GM12878 (cell line): ENCODE results near the gene GTPBP6. TPM values are rescaled to one million over a fixed set of nuclear protein-coding genes. Genes with fewer than 3 reads are reported as not detected.

Source experiments
- ATAC-seq: fragments of 200-7000 bp; cut with Tn5 transposase; 3 replicates; pipeline ENCODE4 v1.9.1; 2020; ENCODE audit warnings: mild to moderate bottlenecking, moderate library complexity
- BruUV-seq: library from RNA; stranded (reverse); fragments of 400-500 nt; replicated peaks from 2 replicates; lab custom pipeline; 2021; lab: Mats Ljungman, UMichigan
- CTCF ChIA-PET: fragments of 300-600 bp; sonication (Branson Sonifier 250); formaldehyde crosslinking; extraction: SDS; loops from one replicate; lab custom pipeline; 2021; ENCODE audit warnings: inconsistent platforms; lab: Yijun Ruan, JAX
- POLR2A ChIA-PET: fragments of 350-600 bp; formaldehyde crosslinking; extraction: SDS; loops from one replicate; lab custom pipeline; 2021; ENCODE audit warnings: inconsistent platforms; lab: Charles Lee
- RAD21 ChIA-PET: fragments of 300-600 bp; sonication (Branson Sonifier 250); formaldehyde crosslinking; loops from one replicate; lab custom pipeline; 2023; ENCODE audit warnings: antibody characterized with exemption; ENCODE audit not compliant: unreplicated experiment; lab: Charles Lee
- SMC1A ChIA-PET: fragments of 300-600 bp; sonication (Branson Sonifier 250); formaldehyde crosslinking; loops from one replicate; lab custom pipeline; 2023; ENCODE audit not compliant: unreplicated experiment, uncharacterized antibody; lab: Charles Lee
- DNase-seq: peaks from one replicate; pipeline ENCODE4 v3.0.0-alpha.2; 2011; ENCODE audit warnings: low read depth, low spot score
- FAIRE-seq: peaks from 3 replicates; lab custom pipeline; 2011; peaks lifted over from hg19 to GRCh38; lab: Jason Lieb, UNC
- H2AFZ ChIP-seq: 2 replicates; pipeline ENCODE4 v1.6.0; 2011; ENCODE audit warnings: low read depth, low read length, control low read depth; ENCODE audit not compliant: control insufficient read depth
- H3K27ac ChIP-seq: 2 replicates; pipeline ENCODE4 v1.5.1; 2011; ENCODE audit warnings: control low read depth; ENCODE audit not compliant: control insufficient read depth, insufficient read depth
- H3K27me3 ChIP-seq, 2 experiments: replicated peaks in 1 of 2; 2 replicates each; pipeline versions ENCODE4 v1.6.0 to v1.6.1; 2011; ENCODE audit warnings: low read length in 1 of 2; ENCODE audit not compliant: control insufficient read depth in 2 of 2, insufficient read depth in 2 of 2
- H3K36me3 ChIP-seq, 2 experiments: 2 replicates each; pipeline ENCODE4 v1.5.1; 2011; ENCODE audit warnings: low read length in 1 of 2; ENCODE audit not compliant: control insufficient read depth in 2 of 2, insufficient read depth in 2 of 2
- H3K4me1 ChIP-seq: 2 replicates; pipeline ENCODE4 v1.6.1; 2011; ENCODE audit warnings: mild to moderate bottlenecking, low read length, moderate library complexity, mixed read lengths; ENCODE audit not compliant: control insufficient read depth, insufficient read depth
- H3K4me2 ChIP-seq: 2 replicates; pipeline ENCODE4 v1.6.0; 2011; ENCODE audit warnings: control low read depth; ENCODE audit not compliant: control insufficient read depth, insufficient read depth
- H3K4me3 ChIP-seq: fragments of 200-600 bp; sonication (generic); 2 replicates; pipeline ENCODE4 v1.5.1; 2016
- H3K79me2 ChIP-seq: 2 replicates; pipeline ENCODE4 v1.6.0; 2011; ENCODE audit warnings: low read length; ENCODE audit not compliant: control insufficient read depth, insufficient read depth
- H3K9ac ChIP-seq: 2 replicates; pipeline ENCODE4 v1.8.0; 2011; ENCODE audit warnings: low read length, control low read depth, mixed read lengths; ENCODE audit not compliant: control insufficient read depth, insufficient read depth
- H3K9me3 ChIP-seq: replicated peaks from 3 replicates; pipeline ENCODE4 v1.5.1; 2011; ENCODE audit warnings: mild to moderate bottlenecking, low read length; ENCODE audit not compliant: control insufficient read depth, insufficient read depth
- H4K20me1 ChIP-seq: 2 replicates; pipeline ENCODE4 v1.6.0; 2011; ENCODE audit not compliant: control insufficient read depth, insufficient read depth
- CEBPB ChIP-seq, 2 experiments: fragments of 150-350 bp in 1 of 2; IDR thresholded peaks; 2 replicates each; pipeline ENCODE4 v1.6.1; 2012 to 2014; ENCODE audit warnings: low read depth in 2 of 2, low read length in 2 of 2, borderline replicate concordance in 1 of 2, inconsistent platforms in 1 of 2
- E2F4 ChIP-seq: IDR thresholded peaks from 2 replicates; pipeline ENCODE4 v1.6.1; 2012; ENCODE audit warnings: low read depth, low read length, improper control_type of control experiment
- MAX ChIP-seq: IDR thresholded peaks from 2 replicates; pipeline ENCODE4 v1.6.1; 2012; ENCODE audit warnings: low read depth, low read length, improper control_type of control experiment
- NFYB ChIP-seq: IDR thresholded peaks from 2 replicates; pipeline ENCODE4 v1.6.1; 2011; ENCODE audit warnings: low read depth, mild to moderate bottlenecking, low read length, improper control_type of control experiment, moderate library complexity; ENCODE audit not compliant: insufficient read depth
- NR2C1 ChIP-seq: fragments of 450-650 bp; IDR thresholded peaks from 2 replicates; pipeline ENCODE4 v1.6.1; 2017; ENCODE audit warnings: antibody characterized with exemption, mild to moderate bottlenecking, moderate library complexity
- SP1 ChIP-seq: IDR thresholded peaks from one replicate; pipeline ENCODE4 v1.6.1; 2011; ENCODE audit warnings: low read depth, low read length
- ZNF622 ChIP-seq: fragments of 450-650 bp; IDR thresholded peaks from 2 replicates; pipeline ENCODE4 v1.6.1; 2017; ENCODE audit warnings: mild to moderate bottlenecking, inconsistent platforms
- WGBS: methylation state at CpG from one replicate; pipeline ENCODE4 v1.1.6; 2016; ENCODE audit warnings: low lambda C conversion rate; ENCODE audit not compliant: insufficient replicate concordance, insufficient coverage; ENCODE audit errors: missing lambda C conversion rate; 5-methylcytosine and 5-hydroxymethylcytosine counted together
- in situ Hi-C: fragments of 300-500 bp; cut with MboI; formaldehyde crosslinking; loops from 9 replicates; pipeline ENCODE4 v1.14.3; 2018; ENCODE audit warnings: mixed read lengths
- intact Hi-C: fragments of 100-400 bp; cut with micrococcal nuclease; formaldehyde crosslinking; loops from one replicate; pipeline ENCODE4 v1.14.2; 2022; ENCODE audit not compliant: unreplicated experiment
- polyA plus RNA-seq, 11 experiments: library from polyadenylated mRNA; depleted of rRNA in 4 of 11; unstranded in 6 of 11; stranded (reverse) in 5 of 11; fragments of >200 nt; fragmentation: Nextera tagmentation in 4 of 11; fragmentation: Illumina TruSeq in 1 of 11; extraction: Ambion mirVana in 4 of 11; extraction: Trizol in 1 of 11; gene quantifications; 1 replicate in 1 of 11; 2 replicates in 10 of 11; pipeline versions ENCODE4 v1.2.1 to v1.2.3, GENCODE V29; 2011 to 2016; ENCODE audit warnings: inconsistent platforms in 2 of 11, missing spikeins in 2 of 11, low read depth in 1 of 11
- total RNA-seq, 4 experiments: library from RNA; depleted of rRNA in 3 of 4; stranded (reverse); fragments of >200 nt in 3 of 4; fragmentation: Illumina TruSeq in 1 of 4; extraction: Trizol in 1 of 4; gene quantifications; 2 replicates each; pipeline versions ENCODE4 v1.2.1 to v1.2.3, GENCODE V29; 2013 to 2021

The GTPBP6 gene
- total and polyA plus RNA-seq, 10 of the 15 experiments (the other 5 are each of a cell fraction or from before 2014, with no cell fraction given): 0.31 to 71.0 (median 21.1) TPM

- Histone ChIP-seq H2AFZ (no peak overlapping the region), H4K20me1 (no peaks in the 10 kb centered on the region), H3K27ac (no peak overlapping the region), H3K4me1 (peaks cover 11% of the 10 kb centered on the region), H3K4me3 (no peak overlapping the region), H3K9ac (no peak overlapping the region), H3K9me3 (no peaks in the 10 kb centered on the region), H3K27me3 (no peaks in the 10 kb centered on the region), H3K4me2 (no peak overlapping the region), H3K79me2 (no peaks in the 10 kb centered on the region; the same call in 1 of the 2 replicates), H3K36me3 (peaks cover 12 to 15% of the 10 kb centered on the region in 2 experiments; a peak in 3 of 4 replicates)
- CTCF ChIA-PET: no interaction called here
- BruUV-seq: TSS peak; percentile 62
- DNase-seq (no peak), ATAC-seq (no peak), FAIRE-seq (no peak)
- SMC1A ChIA-PET: no interaction called here
- WGBS: 97% methylated on average over 13 of the region's 13 CpGs
- in situ Hi-C loops: no loop called here
- intact Hi-C loops: no loop called here
- POLR2A ChIA-PET: no interaction called here
- RAD21 ChIA-PET: no interaction called here
- TF ChIP-seq SP1 (no peak), E2F4 (no peak), MAX (no peak), CEBPB (IDR thresholded peaks at IDR 0.05; ENCODE audit: borderline replicate concordance in 1 of 2, low read depth in 2 of 2, low read length in 2 of 2) (no peak), NFYB (no peak), ZNF622 (no peak), NR2C1 (no peak)
Observed at GRCh38 chrX:285076-285677, 33.4 kb downstream of the GTPBP6 start.
